Measurements from ENCODE around the gene SLC22A12.

DNA sequence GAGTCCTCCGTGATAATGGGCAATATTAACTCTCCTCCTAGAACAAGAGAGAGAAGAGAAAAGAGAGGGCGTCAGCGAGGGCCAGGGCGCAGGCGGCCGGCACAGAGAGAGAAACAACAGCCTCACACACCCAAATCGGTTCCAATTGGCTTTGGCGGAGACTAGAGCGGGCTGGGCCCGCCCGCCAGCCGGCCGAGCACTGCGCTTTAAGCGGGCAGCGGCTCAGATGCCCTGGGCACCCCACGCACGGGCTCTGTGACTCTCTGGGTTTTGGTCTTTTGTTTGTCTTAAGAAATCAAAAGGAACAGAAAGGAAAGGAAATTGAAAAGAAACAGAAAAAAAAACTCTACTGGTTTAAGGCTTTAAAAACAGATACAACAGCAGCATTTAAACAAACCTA, 17.0 kb downstream of the SLC22A12 start:
- TF ChIP-seq EZH2 (IDR thresholded peaks at IDR 0.05; ENCODE audit: borderline replicate concordance, low read length) = no peak
- TF ChIP-seq, protein P1, sequence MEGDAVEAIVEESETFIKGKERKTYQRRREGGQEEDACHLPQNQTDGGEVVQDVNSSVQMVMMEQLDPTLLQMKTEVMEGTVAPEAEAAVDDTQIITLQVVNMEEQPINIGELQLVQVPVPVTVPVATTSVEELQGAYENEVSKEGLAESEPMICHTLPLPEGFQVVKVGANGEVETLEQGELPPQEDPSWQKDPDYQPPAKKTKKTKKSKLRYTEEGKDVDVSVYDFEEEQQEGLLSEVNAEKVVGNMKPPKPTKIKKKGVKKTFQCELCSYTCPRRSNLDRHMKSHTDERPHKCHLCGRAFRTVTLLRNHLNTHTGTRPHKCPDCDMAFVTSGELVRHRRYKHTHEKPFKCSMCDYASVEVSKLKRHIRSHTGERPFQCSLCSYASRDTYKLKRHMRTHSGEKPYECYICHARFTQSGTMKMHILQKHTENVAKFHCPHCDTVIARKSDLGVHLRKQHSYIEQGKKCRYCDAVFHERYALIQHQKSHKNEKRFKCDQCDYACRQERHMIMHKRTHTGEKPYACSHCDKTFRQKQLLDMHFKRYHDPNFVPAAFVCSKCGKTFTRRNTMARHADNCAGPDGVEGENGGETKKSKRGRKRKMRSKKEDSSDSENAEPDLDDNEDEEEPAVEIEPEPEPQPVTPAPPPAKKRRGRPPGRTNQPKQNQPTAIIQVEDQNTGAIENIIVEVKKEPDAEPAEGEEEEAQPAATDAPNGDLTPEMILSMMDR (conservative IDR thresholded peaks at IDR 0.05 in 1 of 2, IDR thresholded peaks at IDR 0.05 in 1 of 2; ENCODE audit: extremely low read depth in 1 of 2, insufficient read depth in 1 of 2, low read depth in 1 of 2, low read length in 2 of 2) = no peak

Data from mammary epithelial cell (primary cell).